Lower lobe of right lung (tissue), 2 donors: ENCODE data around the gene HSPH1. TPM values are rescaled to one million over a fixed set of nuclear protein-coding genes. Genes with fewer than 3 reads are reported as not detected.

Experiments used
- ATAC-seq, 2 donors: fragments of 200-7000 bp; cut with Tn5 transposase; one replicate each; pipeline ENCODE4 v1.9.1; 2020 to 2022; ENCODE audit warnings: mild to moderate bottlenecking in 2 of 2, moderate library complexity in 2 of 2
- DNase-seq: peaks from one replicate; pipeline ENCODE4 v3.0.0-alpha.2; 2020
- H3K27ac ChIP-seq: fragments of 200-600 bp; one replicate; pipeline ENCODE4 v1.8.0; 2022
- H3K27me3 ChIP-seq: fragments of 200-600 bp; one replicate; pipeline ENCODE4 v1.8.0; 2022; ENCODE audit warnings: low read depth
- H3K36me3 ChIP-seq: fragments of 200-600 bp; one replicate; pipeline ENCODE4 v1.8.0; 2022; ENCODE audit warnings: mild to moderate bottlenecking
- H3K4me1 ChIP-seq: fragments of 200-600 bp; one replicate; pipeline ENCODE4 v1.8.0; 2022
- H3K4me3 ChIP-seq: fragments of 200-600 bp; one replicate; pipeline ENCODE4 v1.8.0; 2022; ENCODE audit warnings: mild to moderate bottlenecking
- H3K9me3 ChIP-seq: fragments of 200-600 bp; one replicate; pipeline ENCODE4 v1.8.0; 2022
- intact Hi-C: fragments of 100-400 bp; cut with DNase I; formaldehyde crosslinking; loops from one replicate; pipeline ENCODE4 v1.11.0; 2022
- total RNA-seq: library from RNA; stranded (reverse); fragmentation: NEBNext Ultra II Directional; extraction: Animal tissue kit (Norgen Biotek cat#: 25700); gene quantifications from one replicate; pipeline ENCODE4 v1.2.1, GENCODE V29; 2021
- TF ChIP-seq, protein P1 (sequence below): fragments of 200-600 bp; IDR thresholded peaks from one replicate; pipeline ENCODE4 v1.8.0; 2022; ENCODE audit warnings: antibody characterized with exemption, mild to moderate bottlenecking
- donor health status: DM: no; HTN: yes; CAD: no; lungs with severe emphysema.

HSPH1 gene
- total RNA-seq, 1 donor from 2014 or later, result 108 TPM

- no peaks in the 10 kb centered on the region for H3K9me3 ChIP-seq
- TF ChIP-seq, protein P1, sequence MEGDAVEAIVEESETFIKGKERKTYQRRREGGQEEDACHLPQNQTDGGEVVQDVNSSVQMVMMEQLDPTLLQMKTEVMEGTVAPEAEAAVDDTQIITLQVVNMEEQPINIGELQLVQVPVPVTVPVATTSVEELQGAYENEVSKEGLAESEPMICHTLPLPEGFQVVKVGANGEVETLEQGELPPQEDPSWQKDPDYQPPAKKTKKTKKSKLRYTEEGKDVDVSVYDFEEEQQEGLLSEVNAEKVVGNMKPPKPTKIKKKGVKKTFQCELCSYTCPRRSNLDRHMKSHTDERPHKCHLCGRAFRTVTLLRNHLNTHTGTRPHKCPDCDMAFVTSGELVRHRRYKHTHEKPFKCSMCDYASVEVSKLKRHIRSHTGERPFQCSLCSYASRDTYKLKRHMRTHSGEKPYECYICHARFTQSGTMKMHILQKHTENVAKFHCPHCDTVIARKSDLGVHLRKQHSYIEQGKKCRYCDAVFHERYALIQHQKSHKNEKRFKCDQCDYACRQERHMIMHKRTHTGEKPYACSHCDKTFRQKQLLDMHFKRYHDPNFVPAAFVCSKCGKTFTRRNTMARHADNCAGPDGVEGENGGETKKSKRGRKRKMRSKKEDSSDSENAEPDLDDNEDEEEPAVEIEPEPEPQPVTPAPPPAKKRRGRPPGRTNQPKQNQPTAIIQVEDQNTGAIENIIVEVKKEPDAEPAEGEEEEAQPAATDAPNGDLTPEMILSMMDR, result no peak
- ATAC-seq (no peak), DNase-seq (no peak)
- H3K4me3 ChIP-seq, result no peak overlapping the region
- H3K36me3 ChIP-seq, result peaks cover 99% of the 10 kb centered on the region
- intact Hi-C loops, result no loop called here
- no peaks in the 10 kb centered on the region for H3K27me3 ChIP-seq
- no peak overlapping the region for H3K27ac ChIP-seq
- H3K4me1 ChIP-seq, result peaks cover 7% of the 10 kb centered on the region
Observed at GRCh38 chr13:31145417-31145816, 16.3 kb downstream of the HSPH1 start.

DNA sequence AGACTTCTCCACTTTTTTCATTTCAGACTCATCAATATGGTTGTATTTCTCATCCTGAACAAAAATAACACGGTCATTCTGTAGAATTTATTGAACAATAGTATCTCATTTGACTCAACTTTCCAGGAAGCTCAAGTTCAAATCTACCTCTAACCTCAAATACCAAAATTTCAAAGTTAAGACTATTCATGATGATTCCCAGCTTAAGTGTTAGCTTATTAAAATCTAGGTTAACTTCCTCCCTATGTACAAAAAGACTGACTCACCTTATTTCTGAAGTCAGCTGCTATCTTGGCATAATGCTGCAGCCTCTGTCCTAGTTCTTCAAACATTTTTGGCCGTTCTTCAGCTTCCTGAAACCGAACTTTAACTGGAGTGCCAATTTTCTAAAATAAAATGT, 23.2 kb downstream of the HSPH1 start:
- H3K36me3 ChIP-seq, result peaks cover 86% of the 10 kb centered on the region
- TF ChIP-seq, protein P1, result no peak
- intact Hi-C loops, result no loop called here
- H3K27me3 ChIP-seq, result no peaks in the 10 kb centered on the region
- ATAC-seq, result no peak
- no peak overlapping the region for H3K27ac ChIP-seq
- DNase-seq, result no peak
- H3K4me1 ChIP-seq, result no peaks in the 10 kb centered on the region
- no peaks in the 10 kb centered on the region for H3K9me3 ChIP-seq
- H3K4me3 ChIP-seq, result no peak overlapping the region

- intact Hi-C loops, result no loop called here
- H3K27ac ChIP-seq, result no peak overlapping the region
- TF ChIP-seq, protein P1, result no peak
- H3K27me3 ChIP-seq, result no peaks in the 10 kb centered on the region
- no peaks in the 10 kb centered on the region for H3K9me3 ChIP-seq
- H3K4me1 ChIP-seq, result no peaks in the 10 kb centered on the region
- no peak for ATAC-seq
- no peak for DNase-seq
- H3K4me3 ChIP-seq, result no peak overlapping the region
- H3K36me3 ChIP-seq, result peaks cover 68% of the 10 kb centered on the region
Observed at GRCh38 chr13:31136724-31137123, 25.0 kb downstream of the HSPH1 start.

- peaks cover 44% of the 10 kb centered on the region for H3K36me3 ChIP-seq
- H3K27ac ChIP-seq, result no peak overlapping the region
- no peaks in the 10 kb centered on the region for H3K4me1 ChIP-seq
- H3K9me3 ChIP-seq, result no peaks in the 10 kb centered on the region
- H3K4me3 ChIP-seq, result no peak overlapping the region
- intact Hi-C loops, result no loop called here
- H3K27me3 ChIP-seq, result no peaks in the 10 kb centered on the region
- no peak for DNase-seq
- ATAC-seq, result peak in 1 of 2 donors; percentile 47
- TF ChIP-seq, protein P1, result no peak
Observed at GRCh38 chr13:31134039-31134711, 27.5 kb downstream of the HSPH1 start.

- H3K27me3 ChIP-seq, result no peaks in the 10 kb centered on the region
- no peaks in the 10 kb centered on the region for H3K4me1 ChIP-seq
- intact Hi-C loops, result no loop called here
- TF ChIP-seq, protein P1, result no peak
- DNase-seq (no peak), ATAC-seq (no peak)
- peaks cover 38% of the 10 kb centered on the region for H3K36me3 ChIP-seq
- H3K9me3 ChIP-seq, result no peaks in the 10 kb centered on the region
- H3K27ac ChIP-seq, result no peak overlapping the region
- no peak overlapping the region for H3K4me3 ChIP-seq
Observed at GRCh38 chr13:31133621-31134020, 28.1 kb downstream of the HSPH1 start.
